Mucosa of gallbladder (tissue), 1 donor: ENCODE results near the gene STPG3. TPM values are rescaled to one million over a fixed set of nuclear protein-coding genes. Genes with fewer than 3 reads are reported as not detected.

Experiments
- DNase-seq: peaks from one replicate; pipeline ENCODE4 v3.0.0-alpha.2; 2020; ENCODE audit warnings: low spot score
- total RNA-seq: library from RNA; stranded (reverse); gene quantifications from one replicate; pipeline ENCODE4 v1.2.1, GENCODE V29; 2021
- donor health status: DM: no; HTN: no; CAD: no.

Gene STPG3
- total RNA-seq, 1 donor from 2014 or later = not detected

DNA sequence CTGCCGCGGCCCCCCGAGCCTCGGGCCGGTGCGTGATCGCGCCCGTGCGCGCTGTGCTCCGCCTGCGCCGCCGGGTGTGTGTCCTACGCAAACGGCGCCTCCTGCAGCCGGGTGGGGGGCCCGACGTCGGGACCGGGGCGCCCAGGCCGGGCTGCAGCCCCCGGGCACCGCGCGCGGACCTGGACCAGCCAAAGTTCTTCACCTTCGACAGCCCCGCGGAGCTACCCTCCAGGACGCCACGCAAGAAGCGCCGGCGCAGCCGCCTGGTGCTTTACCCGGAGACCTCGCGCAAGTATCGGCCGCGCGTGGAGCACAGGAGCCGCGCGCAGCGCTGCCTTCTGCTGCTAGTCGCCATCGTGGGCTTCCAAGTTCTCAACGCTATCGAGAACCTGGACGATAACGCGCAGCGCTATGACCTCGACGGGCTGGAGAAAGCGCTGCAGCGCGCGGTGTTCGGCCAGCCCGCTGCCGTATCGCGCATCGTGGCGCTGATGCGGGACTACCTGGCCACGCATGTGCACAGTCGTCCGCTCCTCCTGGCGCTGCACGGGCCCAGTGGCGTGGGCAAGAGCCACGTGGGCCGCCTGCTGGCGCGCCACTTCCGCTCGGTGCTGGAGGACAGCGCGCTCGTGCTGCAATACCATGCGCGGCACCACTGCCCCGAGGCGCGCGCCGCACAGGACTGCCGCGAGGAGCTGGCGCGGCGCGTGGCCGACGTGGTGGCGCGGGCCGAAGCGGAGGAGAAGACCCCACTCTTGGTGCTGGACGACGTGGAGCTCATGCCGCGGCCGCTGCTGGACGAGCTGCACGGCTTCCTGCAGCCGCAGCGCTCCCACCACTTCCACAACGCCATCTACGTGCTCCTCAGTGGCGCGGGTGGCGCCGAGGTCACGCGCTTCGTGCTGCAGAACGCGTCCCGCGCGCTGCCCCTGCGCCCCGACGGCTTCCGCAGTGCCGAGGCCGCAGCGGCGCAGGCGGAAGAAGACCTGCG, 27.9 kb downstream of the STPG3 start:
- no peak for DNase-seq

DNA sequence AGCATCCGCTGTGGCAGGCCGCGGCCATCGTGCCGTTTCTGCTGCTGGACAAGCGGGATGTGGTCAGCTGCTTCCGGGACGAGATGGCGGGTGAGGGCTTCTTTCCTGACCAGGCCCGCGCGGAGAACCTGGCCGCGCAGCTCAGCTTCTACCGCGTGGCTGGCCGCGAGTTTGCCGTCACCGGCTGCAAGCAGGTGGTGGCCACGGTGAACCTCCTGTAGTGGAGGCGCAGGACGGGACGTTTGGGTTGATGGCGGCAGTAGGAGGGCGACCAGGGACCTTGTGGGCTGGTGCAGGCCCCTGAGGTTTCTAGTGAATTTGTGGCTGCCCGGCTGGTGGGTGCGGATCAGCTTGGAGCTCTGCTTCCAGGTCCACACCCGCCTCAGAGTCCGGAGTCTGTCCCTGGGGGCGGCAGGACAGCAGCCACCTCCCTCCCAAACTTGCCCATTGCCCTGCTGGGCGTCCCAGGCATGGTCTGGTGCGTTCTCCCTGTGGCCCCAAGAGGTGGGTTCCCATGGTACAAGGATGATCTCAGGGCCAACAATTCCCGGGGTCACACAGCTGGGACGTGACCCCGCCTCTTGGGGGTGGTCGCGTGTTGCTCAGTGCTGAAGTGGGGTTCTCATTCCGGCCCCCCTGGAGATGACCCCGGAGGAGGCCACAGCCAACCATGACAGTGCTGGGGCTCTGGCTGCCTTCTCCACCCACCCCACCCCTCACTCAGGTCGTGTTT, 28.8 kb downstream of the STPG3 start:
- DNase-seq = no peak

DNA sequence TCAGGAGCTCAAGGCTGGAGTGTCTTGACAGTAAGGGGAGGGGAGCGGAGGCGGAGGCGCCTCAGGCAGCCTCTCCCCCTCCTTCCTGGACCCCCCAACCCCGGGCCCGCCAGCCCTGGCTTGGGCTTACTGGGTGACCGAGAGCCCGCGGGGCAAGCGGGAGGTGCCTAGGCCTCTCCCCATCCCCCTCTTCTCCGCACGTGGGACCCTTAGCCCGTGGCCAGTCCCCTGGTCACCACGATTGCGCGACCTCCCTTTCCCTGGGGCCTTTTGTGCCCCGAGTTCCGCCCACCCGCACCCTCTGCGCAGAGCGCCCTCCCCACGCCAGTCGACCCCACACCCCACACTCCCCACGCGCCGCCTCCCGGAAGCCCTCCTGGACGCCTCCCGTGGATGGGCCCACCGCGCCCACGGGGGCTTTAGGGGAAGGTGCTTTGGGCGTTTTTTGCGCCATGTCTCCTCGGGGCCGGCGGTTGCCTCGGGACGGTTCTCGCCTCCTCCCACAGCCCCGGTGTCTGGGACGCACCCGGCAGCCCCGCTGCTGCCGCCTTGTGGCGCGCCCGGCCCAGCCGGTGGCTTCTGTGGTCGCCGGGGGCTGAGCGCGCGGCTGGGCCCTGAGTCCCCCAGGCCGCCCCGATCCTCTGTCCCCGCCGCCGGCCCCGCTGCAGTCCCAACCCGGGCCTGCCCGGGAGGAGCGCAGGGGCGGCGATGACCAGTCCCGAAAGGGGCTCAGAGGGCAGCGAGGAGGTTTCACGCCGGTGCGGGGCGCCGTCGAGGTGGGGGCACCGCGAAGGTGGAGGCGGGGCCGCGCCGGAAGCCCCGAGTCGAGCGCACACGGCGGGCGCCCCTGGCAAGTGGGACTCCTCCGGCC, 29.6 kb downstream of the STPG3 start:
- DNase-seq = no peak

DNA sequence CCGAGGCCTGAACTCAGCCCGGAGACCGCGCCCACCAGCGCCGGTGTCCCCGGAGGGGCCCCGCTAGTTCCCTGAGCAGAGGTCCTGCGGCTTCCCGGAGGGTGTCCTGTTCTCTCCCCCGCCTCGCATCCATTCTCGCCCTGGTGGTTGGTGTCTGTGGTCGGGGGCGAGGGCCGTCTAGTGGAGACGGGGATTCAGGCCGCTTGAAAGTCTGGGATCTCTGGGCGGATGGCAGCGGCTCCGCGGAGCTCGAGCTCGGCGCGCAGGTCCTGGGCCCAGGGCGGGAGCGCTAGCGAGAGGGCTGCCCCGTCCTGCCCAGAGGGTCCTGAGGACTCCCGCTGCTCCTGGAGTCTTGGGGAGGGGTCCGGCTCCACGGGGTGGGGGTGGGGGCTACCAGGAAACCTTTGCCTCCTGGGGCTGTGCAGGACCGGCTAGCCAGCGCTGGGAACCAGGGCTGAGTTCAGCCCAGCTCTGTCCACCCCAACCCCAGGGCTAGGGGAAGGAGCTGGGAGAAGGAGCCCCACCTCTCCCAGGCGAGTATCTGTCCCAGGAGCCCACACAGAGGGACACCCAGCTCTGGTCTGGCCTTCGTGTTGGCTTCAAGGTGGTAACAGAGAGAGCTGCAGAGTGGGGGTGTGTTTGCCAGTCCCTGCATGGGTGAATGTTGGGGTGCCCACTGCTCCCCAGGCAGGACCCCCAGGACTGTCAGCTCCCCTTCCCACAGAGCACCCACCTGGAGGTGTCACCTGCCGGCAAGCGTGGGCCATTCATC, 30.4 kb downstream of the STPG3 start:
- no peak for DNase-seq

DNA sequence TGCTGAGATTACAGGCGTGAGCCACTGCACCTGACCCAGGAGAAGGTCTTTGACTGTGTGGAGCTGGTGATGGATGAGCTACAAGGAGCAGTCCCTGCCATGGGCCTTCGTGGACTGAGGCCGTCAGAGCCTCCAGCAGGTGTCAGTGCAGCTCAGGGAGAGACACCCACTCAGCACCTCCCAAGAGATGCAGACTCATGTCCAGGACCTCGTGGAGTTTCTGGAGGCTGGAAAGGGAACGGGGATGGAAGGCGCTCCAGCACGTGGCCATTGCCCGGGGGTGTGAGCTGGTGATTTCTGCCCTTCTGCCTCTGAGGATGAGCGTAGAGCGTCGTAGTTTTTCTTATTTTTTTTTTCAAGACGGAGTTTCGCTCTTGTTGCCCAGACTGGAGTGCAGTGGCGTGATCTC, 35.9 kb downstream of the STPG3 start:
- peak; percentile 66 for DNase-seq

DNA sequence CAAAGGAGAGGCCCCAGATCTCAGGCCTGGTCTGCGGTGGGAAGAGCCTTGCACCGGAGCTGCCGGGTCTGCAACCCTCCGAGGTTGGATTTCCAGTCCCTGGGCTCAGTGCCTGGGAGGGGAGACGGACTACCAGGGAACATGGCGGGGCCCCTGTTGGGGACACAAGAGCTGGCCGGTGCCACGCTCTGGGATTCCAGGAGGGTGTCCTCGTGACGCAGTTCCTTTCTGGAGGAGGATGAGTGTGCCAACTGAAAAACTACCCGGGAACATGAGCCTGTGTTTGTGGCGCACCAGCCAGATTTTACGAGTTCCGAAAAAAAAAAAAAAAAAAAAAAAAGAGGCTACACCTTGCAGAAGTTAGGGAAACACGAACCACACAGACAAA, 42.0 kb downstream of the STPG3 start:
- DNase-seq = no peak

DNA sequence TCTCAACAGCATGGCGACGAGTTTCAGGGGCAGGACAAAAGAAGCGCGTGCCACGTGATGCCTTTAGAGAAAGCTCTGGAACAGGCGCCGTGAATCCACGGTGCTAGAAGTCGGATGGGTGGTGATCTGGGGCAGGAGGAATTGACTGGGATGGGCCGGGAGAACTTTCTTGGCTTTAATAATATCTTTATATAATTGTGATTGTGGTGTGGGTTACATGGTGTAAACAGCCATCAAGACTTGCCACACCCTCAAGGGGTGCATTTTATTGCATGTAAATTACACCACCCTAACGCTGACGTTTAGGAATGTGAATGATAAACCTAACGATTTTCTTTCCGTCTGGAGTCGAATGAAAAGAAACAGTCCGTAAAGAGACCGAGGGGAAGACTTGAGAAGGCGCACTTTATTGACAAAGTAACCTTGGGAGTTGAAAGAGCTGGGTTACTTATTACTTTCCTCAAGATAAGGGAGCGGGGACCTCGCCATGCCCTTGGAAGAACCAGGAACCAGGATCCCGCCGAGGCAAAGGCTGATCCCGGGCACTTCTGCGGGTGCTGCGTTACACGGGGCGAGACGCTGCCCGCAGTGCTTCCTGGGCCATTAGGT, 42.5 kb downstream of the STPG3 start:
- DNase-seq = peak; percentile 93

DNA sequence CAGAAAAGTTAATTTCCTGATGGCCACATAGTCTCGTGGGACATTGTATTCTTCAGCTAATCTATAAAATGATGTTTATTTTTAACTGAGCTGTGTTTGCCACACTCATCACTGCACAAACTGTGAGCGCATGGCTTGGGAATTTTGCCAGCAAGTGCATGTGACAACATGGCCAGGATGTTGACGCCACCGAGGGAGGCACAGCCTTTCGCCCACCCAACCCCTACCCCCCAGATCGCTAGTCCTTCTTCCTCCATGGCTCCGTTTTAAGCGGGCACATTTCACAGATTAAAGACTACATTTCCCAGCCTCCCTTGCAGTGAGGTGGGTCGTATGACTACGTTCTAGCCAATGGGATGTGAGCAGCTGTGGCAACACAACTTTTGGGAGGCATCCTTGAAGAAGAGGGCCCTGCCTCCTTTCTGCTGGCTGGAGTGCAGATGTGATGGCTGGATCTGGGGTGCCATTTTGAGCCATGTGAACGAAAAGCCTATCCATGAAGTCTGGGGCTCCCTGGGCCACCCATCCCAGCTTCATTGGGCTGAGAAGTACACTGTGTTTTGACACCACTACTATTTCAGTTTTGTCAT, 43.1 kb downstream of the STPG3 start:
- peak; percentile 94 for DNase-seq

DNA sequence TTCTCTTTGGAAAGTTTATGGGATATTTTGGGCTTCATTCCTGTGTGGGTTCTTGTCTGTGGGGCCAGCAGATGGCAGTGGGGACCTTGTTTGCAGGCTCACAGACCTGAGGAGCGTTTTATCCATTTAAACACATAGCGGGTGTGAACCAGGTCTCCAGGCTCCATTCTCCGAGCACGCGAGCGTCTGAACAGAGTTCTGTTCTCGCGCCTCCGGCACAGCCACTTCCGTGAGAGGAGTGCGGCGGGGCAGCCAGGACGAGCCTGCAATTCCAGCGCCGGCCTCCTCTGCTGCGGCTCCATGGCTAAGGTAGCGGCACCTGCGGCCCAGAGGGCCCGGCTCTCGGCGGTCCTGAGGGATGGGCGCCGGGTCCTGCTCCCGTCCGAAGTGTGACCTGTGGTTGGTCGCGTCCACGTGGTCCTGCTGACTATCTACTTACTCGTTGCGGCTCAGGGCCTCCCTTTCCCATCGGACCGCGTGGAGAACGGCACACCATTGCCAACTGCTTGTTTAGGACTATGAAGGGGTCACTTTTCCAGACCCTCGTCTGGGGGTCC, 43.7 kb downstream of the STPG3 start:
- no peak for DNase-seq

DNA sequence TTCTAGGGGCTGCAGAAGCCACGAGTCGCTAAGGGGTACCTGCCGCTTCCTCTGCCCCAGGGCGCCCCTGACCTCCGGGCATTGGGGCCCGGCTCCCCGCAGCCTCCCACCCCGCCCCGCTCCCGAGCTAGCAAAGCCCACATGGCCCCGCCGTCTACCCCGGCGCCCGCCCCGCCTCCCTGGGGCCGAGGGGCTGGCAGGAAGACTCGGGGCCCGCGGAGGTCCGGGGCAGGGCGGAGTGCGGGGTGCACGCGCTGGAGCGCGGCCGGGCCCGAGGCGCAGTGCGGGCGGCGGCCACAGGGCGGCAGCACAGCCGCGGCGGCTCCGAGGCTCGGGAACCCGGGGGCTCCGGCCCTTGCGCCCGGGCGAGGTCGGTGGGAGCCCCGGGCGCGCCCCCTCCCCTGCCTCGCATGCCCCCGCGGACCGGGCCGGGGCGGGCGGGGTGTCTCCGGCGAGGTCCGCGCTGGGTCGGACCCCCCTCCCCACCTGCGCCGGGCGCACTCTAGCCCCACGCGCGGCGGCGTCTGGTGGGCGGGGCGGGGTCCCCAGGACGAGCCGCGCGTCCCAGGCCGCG, 44.2 kb downstream of the STPG3 start:
- no peak for DNase-seq

DNA sequence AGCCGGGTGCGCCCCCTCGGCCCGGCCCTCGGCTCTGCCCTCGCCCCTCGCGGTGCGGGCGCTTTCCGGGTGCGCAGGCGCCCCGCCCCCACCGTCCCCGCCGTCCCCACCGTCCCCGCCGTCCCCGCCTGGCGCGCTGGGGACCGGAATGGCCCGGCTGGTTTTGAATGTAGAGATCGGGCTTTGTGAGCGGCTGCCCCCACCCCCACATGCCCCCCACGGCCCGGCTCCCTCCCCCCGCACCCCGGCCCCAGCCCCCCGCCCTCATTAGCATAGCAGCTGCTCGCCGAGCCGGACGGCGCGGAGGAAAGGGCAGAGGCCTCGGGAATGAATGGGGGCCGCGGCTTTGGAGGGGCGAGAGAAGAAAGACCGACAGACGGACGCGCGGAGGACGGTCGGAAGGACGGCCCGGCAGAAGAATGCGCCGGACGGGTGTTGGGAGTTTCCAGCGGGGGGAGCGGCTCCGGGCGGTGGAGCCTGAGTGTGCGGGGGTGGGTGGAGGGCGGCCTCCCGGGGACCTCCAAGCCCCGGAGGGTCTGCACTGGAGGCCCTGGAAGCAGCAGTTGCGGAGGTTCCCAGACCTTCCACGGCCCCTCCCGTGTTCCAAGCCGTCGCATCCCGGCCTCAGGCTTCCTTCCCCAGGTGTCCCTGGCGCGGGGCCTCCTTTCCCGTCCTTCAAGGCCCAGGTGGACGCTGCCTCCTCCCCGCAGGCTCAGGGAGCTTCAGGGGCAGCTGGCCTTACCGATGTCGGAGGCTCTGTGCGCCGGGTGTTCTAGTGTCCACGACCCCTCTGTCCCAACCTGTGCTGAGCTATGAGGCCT, 45.0 kb downstream of the STPG3 start:
- DNase-seq = no peak

DNA sequence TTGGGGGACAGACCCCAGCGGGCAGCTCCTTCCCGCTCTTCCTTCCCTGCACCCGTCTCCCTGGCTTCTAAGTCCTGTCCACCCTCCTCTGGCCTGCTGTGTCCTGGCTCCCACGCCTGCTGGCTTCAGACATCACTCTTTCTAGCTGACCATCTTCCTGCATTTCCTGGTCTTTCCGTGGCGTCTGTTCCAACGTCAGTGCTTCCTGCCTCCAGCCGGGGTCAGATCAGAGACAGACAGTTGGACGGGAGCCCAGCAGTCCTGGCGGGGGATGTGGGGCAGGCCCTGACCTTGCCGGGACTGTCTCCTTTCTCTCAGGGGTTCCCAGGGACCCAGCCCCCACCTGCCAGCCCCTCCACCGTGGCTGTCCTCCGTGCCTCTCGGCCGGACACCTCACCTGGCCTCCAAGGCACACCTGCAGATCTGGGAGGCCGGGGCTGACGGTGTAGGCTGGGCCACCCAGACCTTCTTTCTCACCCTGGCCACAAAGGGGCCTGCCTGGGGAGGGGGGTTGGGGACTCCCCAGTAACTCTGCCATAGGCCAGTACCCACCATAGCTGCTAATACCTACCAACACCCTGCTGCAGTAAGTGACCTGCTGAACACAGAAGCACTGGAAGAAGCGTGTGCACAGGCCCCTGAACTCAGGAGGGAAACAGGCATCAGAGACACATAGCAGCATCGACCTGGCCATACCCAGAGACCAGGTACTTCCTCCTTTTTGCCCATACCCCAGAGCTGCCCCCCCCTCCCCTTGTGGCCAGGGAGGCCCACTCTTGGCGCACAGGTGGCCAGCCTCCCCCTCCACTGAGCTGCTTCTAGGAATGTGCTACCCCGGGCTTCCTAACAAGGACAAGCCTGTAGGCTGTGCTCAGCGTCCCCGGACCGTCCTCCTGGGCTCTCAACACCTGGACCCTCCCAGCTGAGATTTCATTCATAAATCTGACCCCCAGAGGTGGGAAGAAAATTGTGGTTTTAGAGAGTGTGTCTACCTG, 45.9 kb downstream of the STPG3 start:
- peak; percentile 70 for DNase-seq

DNA sequence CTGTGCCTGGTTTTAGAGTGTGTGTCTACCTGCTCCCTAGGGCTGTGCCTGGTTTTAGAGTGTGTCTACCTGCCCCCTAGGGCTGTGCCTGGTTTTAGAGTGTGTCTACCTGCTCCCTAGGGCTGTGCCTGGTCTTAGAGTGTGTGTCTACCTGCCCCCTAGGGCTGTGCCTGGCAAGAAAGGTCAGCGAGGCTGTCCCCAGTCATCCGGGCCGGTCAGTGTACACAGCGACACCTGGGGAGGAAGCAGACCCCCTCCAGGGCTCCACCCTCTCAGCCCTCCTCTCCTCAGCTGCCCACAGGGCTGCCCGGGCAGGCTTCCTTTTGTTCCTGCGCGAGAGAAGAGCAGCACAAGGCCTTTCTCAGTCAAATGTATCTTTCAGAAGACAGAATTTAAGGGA, 46.9 kb downstream of the STPG3 start:
- no peak for DNase-seq

DNA sequence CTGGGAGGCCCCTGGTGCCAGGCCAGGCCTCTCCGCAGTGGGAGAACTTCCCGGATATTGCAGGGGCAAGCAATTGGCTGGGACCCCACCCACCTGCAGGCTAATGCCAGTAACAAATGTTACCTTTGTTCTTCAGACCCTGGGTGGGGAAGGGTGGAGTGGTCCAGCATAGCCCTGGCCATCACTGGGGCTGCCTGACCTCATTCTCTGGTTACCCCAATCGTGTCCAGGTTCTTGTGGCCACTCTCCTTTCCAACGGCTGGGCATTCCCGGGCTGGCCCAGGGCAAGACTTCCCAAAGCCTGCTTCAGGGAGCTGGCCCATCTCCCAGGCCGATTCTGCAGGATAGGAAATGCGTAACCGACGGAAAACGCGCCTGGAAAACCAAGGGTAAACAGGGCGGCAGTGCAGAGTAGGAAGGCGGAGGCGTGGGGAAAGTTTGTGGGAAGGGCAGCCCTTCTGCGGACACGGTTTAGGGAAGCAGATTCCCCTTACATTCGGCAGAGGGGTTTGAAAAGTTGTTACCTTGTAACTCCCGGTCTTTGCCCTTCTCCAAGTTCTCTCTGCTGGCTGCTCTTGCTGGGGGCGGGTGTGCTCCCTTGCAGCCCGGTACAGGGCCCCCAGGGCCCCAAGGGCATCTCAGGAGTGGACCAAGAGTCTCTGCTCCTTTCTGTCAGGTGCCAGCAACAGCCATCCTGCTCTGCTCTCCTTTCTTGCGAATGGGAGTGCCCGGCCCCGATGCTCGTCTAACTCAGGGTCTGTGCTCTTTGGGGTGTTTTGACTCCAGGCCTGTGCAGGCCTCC, 47.5 kb downstream of the STPG3 start:
- DNase-seq = no peak

DNA sequence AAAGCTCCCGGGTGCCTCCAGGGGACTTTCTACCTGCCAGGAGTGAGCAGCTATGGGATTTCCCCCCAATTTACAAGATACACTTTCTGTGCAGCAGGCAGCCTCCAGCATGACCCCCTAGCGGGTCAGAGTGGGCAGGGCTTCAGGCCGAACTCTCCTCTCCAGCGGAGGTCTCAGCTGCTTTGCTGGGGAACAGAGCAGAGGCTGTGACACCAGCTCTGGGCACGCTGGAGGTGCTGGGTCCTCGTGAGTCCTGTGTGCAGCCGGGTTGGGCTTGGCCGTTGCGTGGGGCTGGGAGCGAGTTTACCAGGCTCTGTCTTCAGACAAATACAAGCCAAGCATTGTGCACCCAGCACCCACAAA, 48.1 kb downstream of the STPG3 start:
- no peak for DNase-seq

DNA sequence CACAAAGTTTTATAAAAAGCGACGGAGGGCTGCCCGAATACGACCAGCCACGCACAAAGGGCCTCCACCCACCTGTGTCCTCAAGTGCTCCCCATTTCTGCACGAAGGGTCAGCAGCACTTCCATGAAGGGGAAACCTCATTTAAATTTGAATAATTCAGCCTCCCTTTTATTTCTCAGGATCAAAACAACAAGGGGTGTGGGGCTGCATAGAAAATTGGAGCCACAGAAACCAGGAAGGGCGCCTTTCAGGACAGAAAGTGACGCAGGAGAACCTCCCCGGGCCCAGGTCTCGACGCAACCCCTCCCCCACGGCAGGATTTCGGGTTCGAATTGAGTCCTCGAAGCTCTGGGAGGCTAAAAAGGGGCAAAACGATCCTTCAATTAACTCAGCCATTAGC, 48.9 kb downstream of the STPG3 start:
- no peak for DNase-seq
